Stimulated activated CD8-positive, alpha-beta memory T cell treated with anti-CD3 and anti-CD28 coated beads, Interleukin-2, amount 100 ng/mL, for 48 hours (primary cell): ENCODE data around the gene CDH3.

ENCODE experiments used
- DNase-seq, 2 donors: peaks; one replicate each; pipeline ENCODE4 v3.0.0-alpha.2; 2020; ENCODE audit warnings: low read depth in 2 of 2

CDH3 gene

GRCh38 chr16:68737730-68738629, 92.9 kb downstream of the CDH3 start:
- DNase-seq, result no peak

- no peak for DNase-seq
Observed at GRCh38 chr16:68739964-68740627, 95.0 kb downstream of the CDH3 start.

DNA sequence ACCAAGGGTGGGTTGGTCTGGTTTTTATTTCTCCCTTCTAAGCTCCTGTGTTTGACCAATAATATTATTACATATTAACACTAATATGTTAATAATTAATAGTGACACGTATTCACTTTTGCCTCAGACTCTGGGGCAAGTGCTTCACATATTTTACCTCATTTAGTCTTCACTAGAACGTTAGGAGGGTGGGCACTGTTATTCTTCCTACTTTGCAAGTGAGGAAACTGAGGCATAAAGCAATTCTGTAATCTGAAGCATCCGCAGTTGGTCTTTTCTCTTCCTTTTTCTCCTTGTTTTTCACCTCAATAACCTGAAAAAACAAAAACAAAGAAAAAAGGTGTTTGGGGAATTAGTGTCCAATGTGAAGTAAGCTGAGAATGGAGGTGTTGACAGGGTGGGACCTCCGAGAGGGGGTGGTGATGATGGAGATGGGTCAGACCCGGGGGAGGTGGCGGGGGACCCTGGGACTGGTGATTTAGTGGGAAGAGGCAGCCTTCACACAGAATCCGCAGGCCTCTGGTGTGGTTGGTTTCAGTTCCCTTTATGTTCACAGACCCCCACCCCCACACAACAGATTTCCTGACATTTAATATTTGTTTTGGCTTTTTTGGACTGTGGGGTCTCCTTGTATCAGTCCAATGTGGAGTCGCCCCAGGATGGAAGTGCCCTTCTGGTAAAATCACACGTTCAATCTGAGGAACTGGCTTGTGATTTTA, 95.7 kb downstream of the CDH3 start:
- no peak for DNase-seq

DNA sequence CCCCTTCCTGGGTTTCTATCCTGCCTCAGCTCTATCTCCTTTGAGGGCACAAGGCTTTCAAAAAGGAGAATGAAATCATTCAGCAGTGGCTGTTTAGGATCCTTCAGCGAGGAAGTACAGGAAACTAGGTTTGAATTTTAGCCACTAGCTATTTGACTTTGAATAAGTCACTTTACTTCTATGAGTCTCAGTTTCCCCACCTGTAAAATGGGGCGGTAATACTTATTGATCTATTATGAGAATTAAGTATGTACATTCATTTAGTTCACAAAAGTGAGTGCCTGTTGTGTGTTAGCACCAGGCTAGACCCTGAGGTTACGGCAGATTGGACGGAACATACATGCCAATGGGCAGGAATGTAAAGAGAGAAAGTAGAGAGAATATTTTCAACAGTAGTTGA, 98.6 kb downstream of the CDH3 start:
- no peak for DNase-seq

DNA sequence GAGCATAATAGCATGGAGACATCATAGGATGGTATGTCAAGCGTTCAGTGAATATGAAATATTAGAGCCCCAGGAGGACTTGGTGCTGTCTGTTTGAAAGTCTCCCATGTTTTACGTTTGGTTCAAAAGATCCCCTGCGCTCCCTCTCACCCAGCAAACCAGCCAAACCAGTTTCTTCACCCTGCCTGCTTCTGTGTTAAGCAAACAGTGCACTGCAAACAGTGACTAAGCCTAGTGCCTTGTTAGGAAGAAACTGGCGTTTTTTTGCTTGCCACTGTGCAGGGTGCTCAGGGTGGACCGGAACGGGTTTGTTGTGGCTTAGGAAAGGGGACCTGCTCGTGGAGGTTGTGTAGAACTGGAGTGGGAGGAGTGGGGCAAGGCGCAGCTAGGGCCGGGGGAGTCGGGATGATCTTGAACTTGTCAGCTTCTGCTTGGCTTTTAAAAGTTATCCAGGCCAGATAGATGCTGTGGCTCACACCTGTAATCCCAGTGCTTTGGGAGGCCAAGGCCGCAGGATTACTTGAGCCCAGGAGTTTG, 99.7 kb downstream of the CDH3 start:
- DNase-seq, result no peak

GRCh38 chr16:68746951-68747350, 101.8 kb downstream of the CDH3 start:
- no peak for DNase-seq

- DNase-seq, result no peak
Observed at GRCh38 chr16:68749432-68749831, 104.3 kb downstream of the CDH3 start.
